Panc1 (cell line): Measurements from ENCODE around the gene DIP2C. TPM values are rescaled to one million over a fixed set of nuclear protein-coding genes. Genes with fewer than 3 reads are reported as not detected.

ENCODE experiments used
- ATAC-seq: fragments of 200-7000 bp; cut with Tn5 transposase; 2 replicates; pipeline ENCODE4 v1.9.1; 2020; ENCODE audit warnings: mild to moderate bottlenecking, moderate library complexity
- BruUV-seq: library from RNA; stranded (reverse); fragments of 400-500 nt; replicated peaks from 2 replicates; lab custom pipeline; 2021; lab: Mats Ljungman, UMichigan
- CTCF ChIA-PET: fragments of 300-600 bp; sonication (Branson Sonifier 250); formaldehyde crosslinking; loops from one replicate; lab custom pipeline; 2022; ENCODE audit warnings: antibody characterized with exemption; lab: Charles Lee
- POLR2A ChIA-PET: fragments of 300-600 bp; sonication (Branson Sonifier 250); formaldehyde crosslinking; loops from one replicate; lab custom pipeline; 2022; ENCODE audit warnings: antibody characterized with exemption; lab: Charles Lee
- DNase-seq: peaks from one replicate; pipeline ENCODE4 v3.0.0-alpha.2; 2010; ENCODE audit warnings: low read depth, low spot score
- H3K27ac ChIP-seq: 2 replicates; pipeline ENCODE4 v1.5.1; 2011; ENCODE audit warnings: mild to moderate bottlenecking, low read length, inconsistent platforms
- H3K27me3 ChIP-seq: fragments of 200-500 bp; sonication (Bioruptor generic); 2 replicates; pipeline ENCODE4 v1.6.0; 2014; ENCODE audit warnings: low read length, inconsistent platforms; ENCODE audit not compliant: control insufficient read depth, insufficient read depth
- H3K36me3 ChIP-seq: fragments of 200-500 bp; sonication (Bioruptor generic); 2 replicates; pipeline ENCODE4 v1.5.1; 2014; ENCODE audit warnings: inconsistent platforms, mild to moderate bottlenecking, low read length, moderate library complexity; ENCODE audit not compliant: control insufficient read depth, insufficient read depth
- H3K4me1 ChIP-seq: 2 replicates; pipeline ENCODE4 v1.5.1; 2011; ENCODE audit warnings: inconsistent platforms, mild to moderate bottlenecking, low read length, moderate library complexity; ENCODE audit not compliant: control insufficient read depth, insufficient read depth
- H3K4me3 ChIP-seq, 2 experiments: 2 replicates each; pipeline ENCODE4 v1.5.1; 2011 to 2012; ENCODE audit warnings: low read depth in 2 of 2, low read length in 2 of 2, mild to moderate bottlenecking in 2 of 2, inconsistent platforms in 1 of 2, moderate library complexity in 1 of 2
- H3K9me3 ChIP-seq: fragments of 200-500 bp; sonication (Bioruptor generic); 2 replicates; pipeline ENCODE4 v1.5.1; 2014; ENCODE audit warnings: low read depth, mild to moderate bottlenecking, inconsistent platforms, low read length, moderate library complexity; ENCODE audit not compliant: control insufficient read depth, insufficient read depth
- POLR2AphosphoS5 ChIP-seq: IDR thresholded peaks from 2 replicates; pipeline ENCODE4 v1.6.1; 2012; ENCODE audit warnings: mild to moderate bottlenecking, low read depth, low read length, moderate library complexity
- REST ChIP-seq, 2 experiments: IDR thresholded peaks; 2 replicates each; pipeline ENCODE4 v1.6.1; 2011 to 2012; ENCODE audit warnings: low read depth in 2 of 2, control low read depth in 1 of 2, low read length in 1 of 2, mild to moderate bottlenecking in 1 of 2, moderate library complexity in 1 of 2; ENCODE audit not compliant: insufficient read depth in 1 of 2
- SIN3A ChIP-seq: IDR thresholded peaks from 2 replicates; pipeline ENCODE4 v1.6.1; 2012; ENCODE audit warnings: low read depth, mild to moderate bottlenecking, low read length, moderate library complexity, borderline replicate concordance; ENCODE audit not compliant: insufficient read depth
- TCF7L2 ChIP-seq: IDR thresholded peaks from 2 replicates; pipeline ENCODE4 v1.6.1; 2011; ENCODE audit warnings: mild to moderate bottlenecking, low read depth, low read length, inconsistent platforms
- in situ Hi-C: cut with HindIII; loops from 2 replicates; pipeline ENCODE4 v1.10.0; 2016; ENCODE audit warnings: low sequenced_read_pairs, low pct_unique_long_range_greater_than_20kb
- intact Hi-C: fragments of 100-400 bp; cut with micrococcal nuclease; formaldehyde crosslinking; loops from one replicate; pipeline ENCODE4 v1.10.0; 2022; ENCODE audit not compliant: unreplicated experiment
- total RNA-seq: library from RNA; stranded (reverse); gene quantifications from one replicate; pipeline ENCODE4 v1.2.1, GENCODE V29; 2021; ENCODE audit not compliant: unreplicated experiment
- TF ChIP-seq, protein P1 (sequence below): fragments of 450-650 bp; IDR thresholded peaks from 2 replicates; pipeline ENCODE4 v1.5.1; 2017; ENCODE audit warnings: mild to moderate bottlenecking

Gene DIP2C
- total RNA-seq, 1 experiment from 2014 or later: 13.2 TPM

DNA sequence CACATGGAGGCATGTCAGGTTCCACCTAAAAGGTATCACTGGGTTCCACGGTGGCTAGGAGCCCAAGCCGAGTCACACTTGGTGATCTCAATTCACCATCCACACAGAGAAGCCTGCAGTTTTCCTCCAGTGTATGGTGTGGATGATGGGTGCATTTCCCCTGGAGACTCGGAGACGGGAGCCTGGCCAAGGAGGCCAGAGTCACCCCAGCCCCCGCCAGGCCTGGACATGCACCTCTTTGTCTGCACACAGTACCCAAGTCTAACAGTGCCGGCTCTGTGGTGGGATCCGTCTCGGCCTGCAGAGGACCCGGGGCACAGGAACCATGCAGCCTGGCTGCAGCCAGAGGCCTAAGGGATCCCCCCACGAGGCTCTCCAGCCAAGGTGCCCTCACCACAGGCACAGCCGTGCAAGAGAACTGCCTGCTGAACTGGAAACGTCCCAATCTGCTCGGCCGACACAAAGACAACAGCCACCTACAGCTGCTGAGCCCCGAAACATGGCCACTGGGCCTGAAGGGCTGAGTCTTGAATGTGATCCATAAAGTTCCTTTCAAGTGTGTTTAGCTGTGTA is 75.2 kb downstream of the DIP2C start:
- Histone ChIP-seq H3K4me1 (no peaks in the 10 kb centered on the region), H3K4me3 (no peak overlapping the region), H3K9me3 (no peaks in the 10 kb centered on the region), H3K36me3 (no peaks in the 10 kb centered on the region), H3K27me3 (no peaks in the 10 kb centered on the region), H3K27ac (no peak overlapping the region)
- ChIA-PET POLR2A (no interaction called here), CTCF (no interaction called here)
- in situ Hi-C loops (no loop called here), intact Hi-C loops (no loop called here)
- BruUV-seq: no TSS peak
- no peak for DNase-seq
- no peak for TF ChIP-seq SIN3A
- TF ChIP-seq REST (IDR thresholded peaks at IDR 0.05; ENCODE audit: insufficient read depth in 1 of 2, low read depth in 2 of 2, low read length in 1 of 2): no peak
- no peak for TF ChIP-seq POLR2AphosphoS5
- TF ChIP-seq, protein P1, sequence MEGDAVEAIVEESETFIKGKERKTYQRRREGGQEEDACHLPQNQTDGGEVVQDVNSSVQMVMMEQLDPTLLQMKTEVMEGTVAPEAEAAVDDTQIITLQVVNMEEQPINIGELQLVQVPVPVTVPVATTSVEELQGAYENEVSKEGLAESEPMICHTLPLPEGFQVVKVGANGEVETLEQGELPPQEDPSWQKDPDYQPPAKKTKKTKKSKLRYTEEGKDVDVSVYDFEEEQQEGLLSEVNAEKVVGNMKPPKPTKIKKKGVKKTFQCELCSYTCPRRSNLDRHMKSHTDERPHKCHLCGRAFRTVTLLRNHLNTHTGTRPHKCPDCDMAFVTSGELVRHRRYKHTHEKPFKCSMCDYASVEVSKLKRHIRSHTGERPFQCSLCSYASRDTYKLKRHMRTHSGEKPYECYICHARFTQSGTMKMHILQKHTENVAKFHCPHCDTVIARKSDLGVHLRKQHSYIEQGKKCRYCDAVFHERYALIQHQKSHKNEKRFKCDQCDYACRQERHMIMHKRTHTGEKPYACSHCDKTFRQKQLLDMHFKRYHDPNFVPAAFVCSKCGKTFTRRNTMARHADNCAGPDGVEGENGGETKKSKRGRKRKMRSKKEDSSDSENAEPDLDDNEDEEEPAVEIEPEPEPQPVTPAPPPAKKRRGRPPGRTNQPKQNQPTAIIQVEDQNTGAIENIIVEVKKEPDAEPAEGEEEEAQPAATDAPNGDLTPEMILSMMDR: no peak
- no peak for TF ChIP-seq TCF7L2
- no peak for ATAC-seq

DNA sequence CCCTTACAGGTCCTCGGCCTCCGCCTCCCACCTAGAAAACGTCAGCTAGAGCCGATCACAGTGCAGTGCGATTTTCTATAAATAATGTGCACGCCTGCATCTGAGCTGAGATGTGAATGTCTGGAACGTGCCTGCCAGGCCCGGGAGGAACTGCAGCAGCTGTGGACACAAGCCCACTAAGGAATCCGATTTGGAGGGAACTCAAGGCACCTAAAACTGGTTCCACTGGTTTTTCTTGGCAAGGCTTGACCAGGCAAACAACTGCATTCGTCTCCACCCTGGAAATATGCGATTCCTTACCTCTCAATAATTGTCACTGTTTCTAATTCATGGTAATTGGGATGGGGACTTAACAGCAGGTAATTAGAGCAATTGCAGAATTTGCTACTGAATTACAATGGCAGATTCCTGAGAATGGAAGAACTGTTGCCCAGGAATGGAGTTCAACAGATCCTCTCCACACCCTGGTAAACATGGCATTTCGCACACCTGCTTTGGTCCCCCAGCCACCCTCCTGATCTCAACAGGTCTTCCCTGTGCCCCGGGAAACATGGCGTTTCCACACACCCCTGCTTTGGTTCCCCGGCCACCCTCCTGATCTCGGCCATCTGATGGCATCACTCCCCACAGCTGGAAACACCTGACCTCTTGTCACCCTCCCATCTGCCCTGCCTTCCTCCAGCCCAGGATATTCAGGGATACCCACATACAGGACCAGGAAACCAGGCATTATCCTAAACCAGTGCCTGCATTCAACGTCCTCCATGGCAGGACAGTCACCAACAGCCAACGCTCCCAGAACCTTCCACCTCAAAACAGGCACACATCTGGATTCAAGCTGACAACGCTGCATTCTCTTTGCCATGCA is 76.0 kb downstream of the DIP2C start:
- Histone ChIP-seq H3K36me3 (no peaks in the 10 kb centered on the region), H3K27me3 (no peaks in the 10 kb centered on the region), H3K4me1 (no peaks in the 10 kb centered on the region), H3K27ac (no peak overlapping the region), H3K9me3 (no peaks in the 10 kb centered on the region), H3K4me3 (no peak overlapping the region)
- no TSS peak for BruUV-seq
- no peak for TF ChIP-seq POLR2AphosphoS5
- no peak for TF ChIP-seq TCF7L2
- TF ChIP-seq SIN3A: no peak
- TF ChIP-seq, protein P1: no peak
- TF ChIP-seq REST (IDR thresholded peaks at IDR 0.05; ENCODE audit: insufficient read depth in 1 of 2, low read depth in 2 of 2, low read length in 1 of 2): no peak
- in situ Hi-C loops (no loop called here), intact Hi-C loops (no loop called here)
- ChIA-PET POLR2A (no interaction called here), CTCF (no interaction called here)
- DNase-seq (no peak), ATAC-seq (no peak)
